ENCODE data around the gene PHGDH.

- no peak for TF ChIP-seq CTCF (IDR thresholded peaks at IDR 0.05)
- no peak for TF ChIP-seq EZH2 (IDR thresholded peaks at IDR 0.05; ENCODE audit: borderline replicate concordance, insufficient read depth, low read depth, low read length, poor library complexity, severe bottlenecking)
Measured at GRCh38 chr1:119718409-119718808, 6.7 kb downstream of the PHGDH start.
